WTC11 (cell line): ENCODE results near the gene MAP3K6. TPM values are rescaled to one million over a fixed set of nuclear protein-coding genes. Genes with fewer than 3 reads are reported as not detected.

Experiments used
- AFF4 ChIP-seq: sonication (generic); formaldehyde crosslinking; IDR thresholded peaks from 2 replicates; pipeline ENCODE4 v1.8.1; 2023; ENCODE audit warnings: mild to moderate bottlenecking, missing genetic modification reagents, borderline replicate concordance
- CBFB ChIP-seq: sonication (generic); formaldehyde crosslinking; IDR thresholded peaks from 2 replicates; pipeline ENCODE4 v1.8.1; 2022; ENCODE audit warnings: mild to moderate bottlenecking, low read depth, missing genetic modification reagents
- CREM ChIP-seq: sonication (generic); formaldehyde crosslinking; IDR thresholded peaks from 2 replicates; pipeline ENCODE4 v1.8.1; 2022; ENCODE audit warnings: mild to moderate bottlenecking, missing genetic modification reagents, moderate library complexity
- E2F4 ChIP-seq: sonication (generic); formaldehyde crosslinking; IDR thresholded peaks from 2 replicates; pipeline ENCODE4 v1.8.1; 2022; ENCODE audit warnings: low read depth, mild to moderate bottlenecking, moderate library complexity, missing genetic modification reagents, borderline replicate concordance
- E2F5 ChIP-seq: sonication (generic); formaldehyde crosslinking; IDR thresholded peaks from 2 replicates; pipeline ENCODE4 v1.8.1; 2022; ENCODE audit warnings: mild to moderate bottlenecking, moderate library complexity, missing genetic modification reagents
- ELF4 ChIP-seq: sonication (generic); formaldehyde crosslinking; IDR thresholded peaks from 2 replicates; pipeline ENCODE4 v1.8.1; 2022; ENCODE audit warnings: low read depth, mild to moderate bottlenecking, moderate library complexity, missing genetic modification reagents
- ETV6 ChIP-seq: sonication (generic); formaldehyde crosslinking; IDR thresholded peaks from 2 replicates; pipeline ENCODE4 v1.8.1; 2022; ENCODE audit warnings: mild to moderate bottlenecking, missing genetic modification reagents
- FOXJ3 ChIP-seq: sonication (generic); formaldehyde crosslinking; IDR thresholded peaks from 2 replicates; pipeline ENCODE4 v1.9.0; 2021; ENCODE audit warnings: missing genetic modification reagents, mild to moderate bottlenecking, borderline replicate concordance
- FOXP1 ChIP-seq: sonication (generic); formaldehyde crosslinking; IDR thresholded peaks from 2 replicates; pipeline ENCODE4 v1.8.0; 2022; ENCODE audit warnings: missing genetic modification reagents, mild to moderate bottlenecking, moderate library complexity, borderline replicate concordance
- GABPB1 ChIP-seq: sonication (generic); formaldehyde crosslinking; IDR thresholded peaks from 2 replicates; pipeline ENCODE4 v1.8.1; 2023; ENCODE audit warnings: mild to moderate bottlenecking, missing genetic modification reagents
- KAT7 ChIP-seq: sonication (generic); formaldehyde crosslinking; IDR thresholded peaks from 2 replicates; pipeline ENCODE4 v1.8.1; 2023; ENCODE audit warnings: missing genetic modification reagents, mild to moderate bottlenecking, borderline replicate concordance
- MAX ChIP-seq: sonication (generic); formaldehyde crosslinking; IDR thresholded peaks from 2 replicates; pipeline ENCODE4 v1.8.0; 2022; ENCODE audit warnings: mild to moderate bottlenecking, missing genetic modification reagents
- MLX ChIP-seq: sonication (generic); formaldehyde crosslinking; IDR thresholded peaks from 2 replicates; pipeline ENCODE4 v1.8.1; 2023; ENCODE audit warnings: mild to moderate bottlenecking, missing genetic modification reagents, moderate library complexity
- MYBL2 ChIP-seq: sonication (generic); formaldehyde crosslinking; IDR thresholded peaks from 2 replicates; pipeline ENCODE4 v1.8.1; 2023; ENCODE audit warnings: mild to moderate bottlenecking, moderate library complexity, missing genetic modification reagents
- NFE2L1 ChIP-seq: sonication (generic); formaldehyde crosslinking; IDR thresholded peaks from 2 replicates; pipeline ENCODE4 v1.8.1; 2023; ENCODE audit warnings: missing genetic modification reagents
- NFYB ChIP-seq: sonication (generic); formaldehyde crosslinking; conservative IDR thresholded peaks from 2 replicates; pipeline ENCODE4 v1.8.0; 2022; ENCODE audit warnings: low read depth, missing genetic modification reagents
- NR1H2 ChIP-seq: sonication (generic); formaldehyde crosslinking; IDR thresholded peaks from 2 replicates; pipeline ENCODE4 v1.9.0; 2021; ENCODE audit warnings: mild to moderate bottlenecking, moderate library complexity, missing genetic modification reagents
- NR2C2 ChIP-seq: sonication (generic); formaldehyde crosslinking; IDR thresholded peaks from 2 replicates; pipeline ENCODE4 v1.8.0; 2022; ENCODE audit warnings: mild to moderate bottlenecking, missing genetic modification reagents
- PREB ChIP-seq: sonication (generic); formaldehyde crosslinking; IDR thresholded peaks from 2 replicates; pipeline ENCODE4 v1.8.1; 2022; ENCODE audit warnings: mild to moderate bottlenecking, missing genetic modification reagents, moderate library complexity, borderline replicate concordance
- SMAD3 ChIP-seq: sonication (generic); formaldehyde crosslinking; IDR thresholded peaks from 2 replicates; pipeline ENCODE4 v1.8.0; 2022; ENCODE audit warnings: missing genetic modification reagents, mild to moderate bottlenecking, borderline replicate concordance
- SP1 ChIP-seq: sonication (generic); formaldehyde crosslinking; conservative IDR thresholded peaks from 2 replicates; pipeline ENCODE4 v1.8.1; 2022; ENCODE audit warnings: missing genetic modification reagents
- TEAD1 ChIP-seq: sonication (generic); formaldehyde crosslinking; IDR thresholded peaks from 2 replicates; pipeline ENCODE4 v1.8.0; 2022; ENCODE audit warnings: mild to moderate bottlenecking, missing genetic modification reagents
- TP53 ChIP-seq: sonication (generic); formaldehyde crosslinking; IDR thresholded peaks from 2 replicates; pipeline ENCODE4 v1.8.1; 2023; ENCODE audit warnings: mild to moderate bottlenecking, missing genetic modification reagents
- USF1 ChIP-seq: sonication (generic); formaldehyde crosslinking; IDR thresholded peaks from 2 replicates; pipeline ENCODE4 v1.8.0; 2022; ENCODE audit warnings: mild to moderate bottlenecking, missing genetic modification reagents
- ZNF138 ChIP-seq: sonication (generic); formaldehyde crosslinking; conservative IDR thresholded peaks from 2 replicates; pipeline ENCODE4 v1.8.1; 2022; ENCODE audit warnings: mild to moderate bottlenecking, moderate library complexity, missing genetic modification reagents
- ZNF232 ChIP-seq: sonication (generic); formaldehyde crosslinking; IDR thresholded peaks from 2 replicates; pipeline ENCODE4 v1.8.0; 2022; ENCODE audit warnings: mild to moderate bottlenecking, missing genetic modification reagents
- total RNA-seq: library from RNA; stranded (reverse); gene quantifications from 3 replicates; pipeline ENCODE4 v1.2.3, GENCODE V29; 2021

The MAP3K6 gene
- total RNA-seq, 1 experiment from 2014 or later = 15.0 TPM

GRCh38 chr1:27321813-27322568, 44.8 kb downstream of the MAP3K6 start, which contains the start of gene TMEM222 (continued):
- no peak for TF ChIP-seq NR2C2 (CRISPR knock-in tag)
- TF ChIP-seq E2F4 (CRISPR knock-in tag) = no peak
- peak; percentile 91 for TF ChIP-seq FOXP1
- TF ChIP-seq MAX (CRISPR knock-in tag) = peak; percentile 91
- peak; percentile 89 for TF ChIP-seq MYBL2 (CRISPR knock-in tag)
- TF ChIP-seq TEAD1 = peak; percentile 76; the same call in 1 of the 2 replicates
- 0 out of 2 replicates have a peak, but pooled peaks have one; percentile 69 for TF ChIP-seq MLX (CRISPR knock-in tag)
- 0 out of 2 replicates have a peak, but pooled peaks have one; percentile 4 for TF ChIP-seq CBFB (CRISPR knock-in tag)
- TF ChIP-seq AFF4 (CRISPR knock-in tag) = no peak
- TF ChIP-seq ETV6 (CRISPR knock-in tag) = peak; percentile 94
- TF ChIP-seq FOXJ3 (CRISPR knock-in tag) = no peak
- peak; percentile 51; the same call in 1 of the 2 replicates for TF ChIP-seq NFE2L1 (CRISPR knock-in tag)
- no peak for TF ChIP-seq ZNF138
- no peak for TF ChIP-seq TP53 (CRISPR knock-in tag)
- peak; percentile 96; the same call in 1 of the 2 replicates for TF ChIP-seq E2F5 (CRISPR knock-in tag)
- peak; percentile 73 for TF ChIP-seq SMAD3 (CRISPR knock-in tag)
- TF ChIP-seq SP1 (CRISPR knock-in tag) = peak; percentile 97
- peak; percentile 92; the same call in 1 of the 2 replicates for TF ChIP-seq ZNF232 (CRISPR knock-in tag)
- TF ChIP-seq CREM (CRISPR knock-in tag) = peak; percentile 97
- TF ChIP-seq KAT7 = 0 out of 2 replicates have a peak, but pooled peaks have one; percentile 78
- TF ChIP-seq NR1H2 (CRISPR knock-in tag) = no peak
- peak; percentile 59; the same call in 1 of the 2 replicates for TF ChIP-seq USF1 (CRISPR knock-in tag)
- TF ChIP-seq GABPB1 = peak; percentile 96
- TF ChIP-seq ELF4 (CRISPR knock-in tag) = no peak
- TF ChIP-seq PREB (CRISPR knock-in tag) = 0 out of 2 replicates have a peak, but pooled peaks have one; percentile 23
- TF ChIP-seq NFYB (CRISPR knock-in tag) = peak; percentile 63
